ENCODE data around the gene WWTR1.

WWTR1 gene

GRCh38 chr3:149654188-149654601 lies 3.6 kb downstream of the WWTR1 start:
- DNase-seq: no peak

GRCh38 chr3:149653564-149653963 lies 4.3 kb downstream of the WWTR1 start:
- no peak for DNase-seq

- no peak for DNase-seq
Observed at GRCh38 chr3:149653136-149653535, 4.7 kb downstream of the WWTR1 start.

- no peak for DNase-seq
Observed at GRCh38 chr3:149650828-149651227, 7.0 kb downstream of the WWTR1 start.

- DNase-seq: no peak
Observed at GRCh38 chr3:149648525-149648924, 9.3 kb downstream of the WWTR1 start.

GRCh38 chr3:149647812-149648211 lies 10.0 kb downstream of the WWTR1 start:
- no peak for DNase-seq

- no peak for DNase-seq
Observed at GRCh38 chr3:149647285-149647684, 10.5 kb downstream of the WWTR1 start.

- DNase-seq: no peak
Observed at GRCh38 chr3:149646181-149646766, 11.6 kb downstream of the WWTR1 start.

- no peak for DNase-seq
Observed at GRCh38 chr3:149643963-149644362, 13.9 kb downstream of the WWTR1 start.

- DNase-seq: no peak
Observed at GRCh38 chr3:149643482-149643798, 14.4 kb downstream of the WWTR1 start.

- no peak for DNase-seq
Observed at GRCh38 chr3:149640976-149641728, 16.7 kb downstream of the WWTR1 start.

- no peak for DNase-seq
Observed at GRCh38 chr3:149639093-149639486, 18.7 kb downstream of the WWTR1 start.

GRCh38 chr3:149638228-149639092 lies 19.4 kb downstream of the WWTR1 start:
- peak; percentile 60 for DNase-seq

- DNase-seq: no peak
Observed at GRCh38 chr3:149635396-149635795, 22.4 kb downstream of the WWTR1 start.

- DNase-seq: no peak
Observed at GRCh38 chr3:149634573-149634972, 23.3 kb downstream of the WWTR1 start.

GRCh38 chr3:149634072-149634471 lies 23.8 kb downstream of the WWTR1 start:
- no peak for DNase-seq

GRCh38 chr3:149632225-149632624 lies 25.6 kb downstream of the WWTR1 start:
- DNase-seq: no peak

- no peak for DNase-seq
Observed at GRCh38 chr3:149630806-149631205, 27.0 kb downstream of the WWTR1 start.

- no peak for DNase-seq
Observed at GRCh38 chr3:149628957-149629670, 28.7 kb downstream of the WWTR1 start.

- no peak for DNase-seq
Observed at GRCh38 chr3:149626671-149627070, 31.2 kb downstream of the WWTR1 start.

- no peak for DNase-seq
Observed at GRCh38 chr3:149625795-149626194, 32.0 kb downstream of the WWTR1 start.

- no peak for DNase-seq
Observed at GRCh38 chr3:149623824-149624223, 34.0 kb downstream of the WWTR1 start.
